ENCODE measurements around the gene PRDM11. TPM values are rescaled to one million over a fixed set of nuclear protein-coding genes. Genes with fewer than 3 reads are reported as not detected.

The PRDM11 gene
- total RNA-seq, 1 experiment from 2014 or later: 8.3 TPM

- TF ChIP-seq NR3C1 (CRISPR knock-in tag; conservative IDR thresholded peaks at IDR 0.05; ENCODE audit: low read depth) (no peak), FOXP1 (CRISPR knock-in tag; IDR thresholded peaks at IDR 0.05; ENCODE audit: borderline replicate concordance) (no peak), ZNF671 (CRISPR knock-in tag; IDR thresholded peaks at IDR 0.05) (no peak), PRRX2 (CRISPR knock-in tag; IDR thresholded peaks at IDR 0.05) (no peak), TEAD4 (CRISPR knock-in tag; IDR thresholded peaks at IDR 0.05) (no peak), FOXJ3 (CRISPR knock-in tag; IDR thresholded peaks at IDR 0.05; ENCODE audit: borderline replicate concordance) (no peak), FOXP4 (CRISPR knock-in tag; IDR thresholded peaks at IDR 0.05) (no peak), ZNF425 (CRISPR knock-in tag; conservative IDR thresholded peaks at IDR 0.05) (no peak)
- TF ChIP-seq, protein P1, sequence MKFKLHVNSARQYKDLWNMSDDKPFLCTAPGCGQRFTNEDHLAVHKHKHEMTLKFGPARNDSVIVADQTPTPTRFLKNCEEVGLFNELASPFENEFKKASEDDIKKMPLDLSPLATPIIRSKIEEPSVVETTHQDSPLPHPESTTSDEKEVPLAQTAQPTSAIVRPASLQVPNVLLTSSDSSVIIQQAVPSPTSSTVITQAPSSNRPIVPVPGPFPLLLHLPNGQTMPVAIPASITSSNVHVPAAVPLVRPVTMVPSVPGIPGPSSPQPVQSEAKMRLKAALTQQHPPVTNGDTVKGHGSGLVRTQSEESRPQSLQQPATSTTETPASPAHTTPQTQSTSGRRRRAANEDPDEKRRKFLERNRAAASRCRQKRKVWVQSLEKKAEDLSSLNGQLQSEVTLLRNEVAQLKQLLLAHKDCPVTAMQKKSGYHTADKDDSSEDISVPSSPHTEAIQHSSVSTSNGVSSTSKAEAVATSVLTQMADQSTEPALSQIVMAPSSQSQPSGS (CRISPR knock-in tag; IDR thresholded peaks at IDR 0.05; ENCODE audit: borderline replicate concordance, low read depth): no peak
- TF ChIP-seq, protein P2, sequence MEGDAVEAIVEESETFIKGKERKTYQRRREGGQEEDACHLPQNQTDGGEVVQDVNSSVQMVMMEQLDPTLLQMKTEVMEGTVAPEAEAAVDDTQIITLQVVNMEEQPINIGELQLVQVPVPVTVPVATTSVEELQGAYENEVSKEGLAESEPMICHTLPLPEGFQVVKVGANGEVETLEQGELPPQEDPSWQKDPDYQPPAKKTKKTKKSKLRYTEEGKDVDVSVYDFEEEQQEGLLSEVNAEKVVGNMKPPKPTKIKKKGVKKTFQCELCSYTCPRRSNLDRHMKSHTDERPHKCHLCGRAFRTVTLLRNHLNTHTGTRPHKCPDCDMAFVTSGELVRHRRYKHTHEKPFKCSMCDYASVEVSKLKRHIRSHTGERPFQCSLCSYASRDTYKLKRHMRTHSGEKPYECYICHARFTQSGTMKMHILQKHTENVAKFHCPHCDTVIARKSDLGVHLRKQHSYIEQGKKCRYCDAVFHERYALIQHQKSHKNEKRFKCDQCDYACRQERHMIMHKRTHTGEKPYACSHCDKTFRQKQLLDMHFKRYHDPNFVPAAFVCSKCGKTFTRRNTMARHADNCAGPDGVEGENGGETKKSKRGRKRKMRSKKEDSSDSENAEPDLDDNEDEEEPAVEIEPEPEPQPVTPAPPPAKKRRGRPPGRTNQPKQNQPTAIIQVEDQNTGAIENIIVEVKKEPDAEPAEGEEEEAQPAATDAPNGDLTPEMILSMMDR (IDR thresholded peaks at IDR 0.05): no peak
- ChIA-PET CTCF (interaction anchor here (1.2 to 2.4 kb wide), 5 partner anchors 15 to 117 kb away, joined by 3 to 12 read pairs (median 6); partner anchors contain the start of gene SYT13), POLR2A (no interaction called here)
- no peak overlapping the region for H3K27ac Mint-ChIP-seq
- DNase-seq (ENCODE audit: low spot score): no peak
- no peaks in the 10 kb centered on the region for H3K27me3 Mint-ChIP-seq (ENCODE audit: low read depth)
- no peak overlapping the region for H3K4me3 Mint-ChIP-seq
- peaks cover 23% of the 10 kb centered on the region for H3K36me3 Mint-ChIP-seq
- ATAC-seq: no peak
- no peaks in the 10 kb centered on the region for H3K4me1 Mint-ChIP-seq
- no peaks in the 10 kb centered on the region for H3K9me3 Mint-ChIP-seq
These were observed 81.4 kb downstream of the PRDM11 start for GRCh38 chr11:45227836-45228235.

- Mint-ChIP-seq H3K27me3 (ENCODE audit: low read depth) (no peaks in the 10 kb centered on the region), H3K27ac (no peak overlapping the region), H3K4me1 (peaks cover 4% of the 10 kb centered on the region), H3K9me3 (no peaks in the 10 kb centered on the region), H3K4me3 (no peak overlapping the region), H3K36me3 (peaks cover 18% of the 10 kb centered on the region)
- DNase-seq (ENCODE audit: low spot score) (no peak), ATAC-seq (no peak)
- ChIA-PET CTCF (interaction anchor here (1.3 kb wide), 1 partner anchor 47 kb away, joined by 3 read pairs; no protein-coding TSS in a partner anchor), POLR2A (no interaction called here)
- no peak for TF ChIP-seq ARID4B (CRISPR knock-in tag; IDR thresholded peaks at IDR 0.05; ENCODE audit: borderline replicate concordance)
- TF ChIP-seq TEAD1 (CRISPR knock-in tag; IDR thresholded peaks at IDR 0.05): no peak
- no peak for TF ChIP-seq MYBL2 (CRISPR knock-in tag; IDR thresholded peaks at IDR 0.05)
- no peak for TF ChIP-seq ZBTB21 (CRISPR knock-in tag; IDR thresholded peaks at IDR 0.05; ENCODE audit: borderline replicate concordance)
- no peak for TF ChIP-seq E2F5 (CRISPR knock-in tag; IDR thresholded peaks at IDR 0.05)
- TF ChIP-seq, protein P1 (CRISPR knock-in tag; IDR thresholded peaks at IDR 0.05; ENCODE audit: borderline replicate concordance, low read depth): no peak
- TF ChIP-seq, protein P3, sequence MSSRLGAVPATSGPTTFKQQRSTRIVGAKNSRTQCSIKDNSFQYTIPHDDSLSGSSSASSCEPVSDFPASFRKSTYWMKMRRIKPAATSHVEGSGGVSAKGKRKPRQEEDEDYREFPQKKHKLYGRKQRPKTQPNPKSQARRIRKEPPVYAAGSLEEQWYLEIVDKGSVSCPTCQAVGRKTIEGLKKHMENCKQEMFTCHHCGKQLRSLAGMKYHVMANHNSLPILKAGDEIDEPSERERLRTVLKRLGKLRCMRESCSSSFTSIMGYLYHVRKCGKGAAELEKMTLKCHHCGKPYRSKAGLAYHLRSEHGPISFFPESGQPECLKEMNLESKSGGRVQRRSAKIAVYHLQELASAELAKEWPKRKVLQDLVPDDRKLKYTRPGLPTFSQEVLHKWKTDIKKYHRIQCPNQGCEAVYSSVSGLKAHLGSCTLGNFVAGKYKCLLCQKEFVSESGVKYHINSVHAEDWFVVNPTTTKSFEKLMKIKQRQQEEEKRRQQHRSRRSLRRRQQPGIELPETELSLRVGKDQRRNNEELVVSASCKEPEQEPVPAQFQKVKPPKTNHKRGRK (CRISPR knock-in tag; IDR thresholded peaks at IDR 0.05; ENCODE audit: borderline replicate concordance): no peak
- TF ChIP-seq ZNF416 (CRISPR knock-in tag; IDR thresholded peaks at IDR 0.05): no peak
These were observed 83.1 kb downstream of the PRDM11 start for GRCh38 chr11:45229401-45230020.
